K562 (cell line): Measurements from ENCODE around the gene STT3B. TPM values are rescaled to one million over a fixed set of nuclear protein-coding genes. Genes with fewer than 3 reads are reported as not detected.

Experiments used
- GTF2E2 ChIP-seq: fragments of 200-800 bp; sonication (Bioruptor generic); IDR thresholded peaks from 2 replicates; pipeline ENCODE4 v1.6.1; 2016; ENCODE audit warnings: missing genetic modification characterization, missing compliant biosample characterization
- IFI16 ChIP-seq: fragments of 250-450 bp; sonication (Bioruptor Pico); IDR thresholded peaks from 2 replicates; pipeline ENCODE4 v2.1.2; 2022; ENCODE audit warnings: mild to moderate bottlenecking, inconsistent platforms
- NELFE ChIP-seq: IDR thresholded peaks from 2 replicates; pipeline ENCODE4 v1.6.1; 2011; ENCODE audit warnings: mild to moderate bottlenecking; ENCODE audit not compliant: insufficient read depth, insufficient read length
- NR2C2 ChIP-seq, 2 experiments: fragments of 200-800 bp in 1 of 2; sonication (Bioruptor generic) in 1 of 2; sonication (generic) in 1 of 2; formaldehyde crosslinking in 1 of 2; IDR thresholded peaks; 2 replicates each; pipeline versions ENCODE4 v1.6.1 to v1.8.0; 2016 to 2022; ENCODE audit warnings: mild to moderate bottlenecking in 1 of 2, missing compliant biosample characterization in 1 of 2, missing genetic modification characterization in 1 of 2, missing genetic modification reagents in 1 of 2
- PATZ1 ChIP-seq: fragments of 250-450 bp; sonication (Bioruptor Pico); IDR thresholded peaks from 2 replicates; pipeline ENCODE4 v1.5.0; 2020; ENCODE audit warnings: mild to moderate bottlenecking, borderline replicate concordance
- PHB2 ChIP-seq: fragments of 450-650 bp; IDR thresholded peaks from 2 replicates; pipeline ENCODE4 v1.6.1; 2017; ENCODE audit warnings: low read depth
- POLR3A ChIP-seq: IDR thresholded peaks from 2 replicates; pipeline ENCODE4 v1.6.1; 2011; ENCODE audit warnings: borderline replicate concordance, mild to moderate bottlenecking, moderate library complexity; ENCODE audit not compliant: insufficient read length, insufficient read depth; ENCODE audit errors: extremely low read depth
- SIX5 ChIP-seq, 2 experiments: IDR thresholded peaks; 2 replicates each; pipeline ENCODE4 v1.6.1; 2011; ENCODE audit warnings: low read length in 2 of 2, borderline replicate concordance in 1 of 2, low read depth in 1 of 2, mild to moderate bottlenecking in 1 of 2, moderate library complexity in 1 of 2; ENCODE audit not compliant: insufficient read depth in 1 of 2
- TEAD4 ChIP-seq, 2 experiments: sonication (generic) in 1 of 2; formaldehyde crosslinking in 1 of 2; IDR thresholded peaks; 2 replicates each; pipeline versions ENCODE4 v1.6.1 to v1.8.0; 2012 to 2022; ENCODE audit warnings: borderline replicate concordance in 1 of 2, inconsistent platforms in 1 of 2, low read length in 1 of 2, mild to moderate bottlenecking in 1 of 2, missing genetic modification reagents in 1 of 2
- XRCC3 ChIP-seq: fragments of 450-650 bp; IDR thresholded peaks from 2 replicates; pipeline ENCODE4 v1.6.1; 2017; ENCODE audit warnings: mild to moderate bottlenecking, moderate library complexity
- ZNF124 ChIP-seq: sonication (generic); formaldehyde crosslinking; IDR thresholded peaks from 2 replicates; pipeline ENCODE4 v1.8.1; 2022; ENCODE audit warnings: missing genetic modification reagents
- ZNF518B ChIP-seq: fragments of 250-450 bp; sonication (Bioruptor Pico); IDR thresholded peaks from 2 replicates; pipeline ENCODE4 v1.5.0; 2021; ENCODE audit warnings: mild to moderate bottlenecking, moderate library complexity
- polyA plus RNA-seq, 8 experiments: library from polyadenylated mRNA; depleted of rRNA in 4 of 8; stranded (reverse) in 5 of 8; unstranded in 3 of 8; fragments of >200 nt; fragmentation: Nextera tagmentation in 2 of 8; fragmentation: Illumina TruSeq in 1 of 8; extraction: Ambion mirVana in 2 of 8; extraction: Trizol in 1 of 8; gene quantifications; 2 replicates each; pipeline versions ENCODE4 v1.2.1 to v1.2.3, GENCODE V29; 2011 to 2014; ENCODE audit warnings: inconsistent platforms in 1 of 8, missing spikeins in 1 of 8
- total RNA-seq, 7 experiments: library from RNA; depleted of rRNA in 6 of 7; stranded (reverse); fragments of >200 nt in 6 of 7; fragmentation: Illumina TruSeq in 2 of 7; extraction: Trizol in 2 of 7; gene quantifications; 2 replicates each; pipeline versions ENCODE4 v1.2.1 to v1.2.3, GENCODE V29; 2011 to 2021; ENCODE audit warnings: low replicate concordance in 1 of 7
- TF ChIP-seq, protein P1 (sequence below): fragments of 250-450 bp; sonication (Bioruptor Pico); IDR thresholded peaks from 2 replicates; pipeline ENCODE4 v1.4.0; 2020; ENCODE audit warnings: mild to moderate bottlenecking, moderate library complexity, borderline replicate concordance
- TF ChIP-seq, protein P2 (sequence below): fragments of 450-650 bp; IDR thresholded peaks from 2 replicates; pipeline ENCODE4 v1.6.1; 2018; ENCODE audit not compliant: partially characterized antibody

STT3B gene
- total and polyA plus RNA-seq, 9 of the 15 experiments (the other 6 are each of a cell fraction or from before 2014, with no cell fraction given) = 22.4 to 147 (median 100) TPM

DNA sequence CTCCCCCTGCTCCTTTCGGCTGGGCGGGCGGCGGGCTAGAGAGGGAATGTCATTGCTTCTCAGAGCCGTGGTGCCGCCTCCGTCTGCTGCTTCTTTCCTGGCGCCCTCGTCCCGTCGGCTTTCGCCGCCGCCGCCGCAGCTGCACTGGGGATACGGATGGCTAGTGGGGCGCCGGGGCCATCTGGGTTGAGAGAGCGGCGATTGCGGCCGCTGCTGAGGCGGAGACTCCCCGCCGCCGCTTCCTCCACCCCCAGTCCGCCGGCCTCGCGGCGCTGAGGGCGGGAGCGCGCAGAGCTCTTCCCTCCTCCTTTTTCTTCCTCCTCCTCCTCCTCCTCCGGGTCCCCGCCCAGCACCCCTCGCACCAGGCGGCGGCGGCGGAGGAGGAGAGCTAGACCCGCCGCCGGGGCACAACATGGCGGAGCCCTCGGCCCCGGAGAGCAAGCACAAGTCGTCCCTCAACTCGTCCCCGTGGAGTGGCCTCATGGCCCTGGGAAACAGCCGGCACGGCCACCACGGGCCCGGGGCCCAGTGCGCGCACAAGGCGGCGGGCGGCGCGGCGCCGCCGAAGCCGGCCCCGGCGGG, at the start of gene STT3B (continued):
- TF ChIP-seq NR2C2 (CRISPR knock-in tag; IDR thresholded peaks at IDR 0.05) (no peak; the same call in 1 of the 2 replicates), NR2C2 (tag; IDR thresholded peaks at IDR 0.05) (0 out of 2 replicates have a peak, but pooled peaks have one; percentile 9), PHB2 (no peak), GTF2E2 (tag) (peak; percentile 69; the same call in 1 of the 2 replicates), PATZ1 (CRISPR knock-in tag) (no peak), NELFE (no peak), XRCC3 (no peak), ZNF518B (CRISPR knock-in tag) (no peak), ZNF124 (no peak), IFI16 (CRISPR knock-in tag) (no peak), POLR3A (no peak), SIX5 (IDR thresholded peaks at IDR 0.05; ENCODE audit: borderline replicate concordance in 1 of 2, insufficient read depth in 1 of 2, low read depth in 1 of 2, low read length in 2 of 2) (no peak), TEAD4 (IDR thresholded peaks at IDR 0.05; ENCODE audit: low read length) (no peak), TEAD4 (CRISPR knock-in tag; IDR thresholded peaks at IDR 0.05; ENCODE audit: borderline replicate concordance) (no peak)
- TF ChIP-seq, protein P1, sequence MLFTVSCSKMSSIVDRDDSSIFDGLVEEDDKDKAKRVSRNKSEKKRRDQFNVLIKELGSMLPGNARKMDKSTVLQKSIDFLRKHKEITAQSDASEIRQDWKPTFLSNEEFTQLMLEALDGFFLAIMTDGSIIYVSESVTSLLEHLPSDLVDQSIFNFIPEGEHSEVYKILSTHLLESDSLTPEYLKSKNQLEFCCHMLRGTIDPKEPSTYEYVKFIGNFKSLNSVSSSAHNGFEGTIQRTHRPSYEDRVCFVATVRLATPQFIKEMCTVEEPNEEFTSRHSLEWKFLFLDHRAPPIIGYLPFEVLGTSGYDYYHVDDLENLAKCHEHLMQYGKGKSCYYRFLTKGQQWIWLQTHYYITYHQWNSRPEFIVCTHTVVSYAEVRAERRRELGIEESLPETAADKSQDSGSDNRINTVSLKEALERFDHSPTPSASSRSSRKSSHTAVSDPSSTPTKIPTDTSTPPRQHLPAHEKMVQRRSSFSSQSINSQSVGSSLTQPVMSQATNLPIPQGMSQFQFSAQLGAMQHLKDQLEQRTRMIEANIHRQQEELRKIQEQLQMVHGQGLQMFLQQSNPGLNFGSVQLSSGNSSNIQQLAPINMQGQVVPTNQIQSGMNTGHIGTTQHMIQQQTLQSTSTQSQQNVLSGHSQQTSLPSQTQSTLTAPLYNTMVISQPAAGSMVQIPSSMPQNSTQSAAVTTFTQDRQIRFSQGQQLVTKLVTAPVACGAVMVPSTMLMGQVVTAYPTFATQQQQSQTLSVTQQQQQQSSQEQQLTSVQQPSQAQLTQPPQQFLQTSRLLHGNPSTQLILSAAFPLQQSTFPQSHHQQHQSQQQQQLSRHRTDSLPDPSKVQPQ = no peak
- TF ChIP-seq, protein P2, sequence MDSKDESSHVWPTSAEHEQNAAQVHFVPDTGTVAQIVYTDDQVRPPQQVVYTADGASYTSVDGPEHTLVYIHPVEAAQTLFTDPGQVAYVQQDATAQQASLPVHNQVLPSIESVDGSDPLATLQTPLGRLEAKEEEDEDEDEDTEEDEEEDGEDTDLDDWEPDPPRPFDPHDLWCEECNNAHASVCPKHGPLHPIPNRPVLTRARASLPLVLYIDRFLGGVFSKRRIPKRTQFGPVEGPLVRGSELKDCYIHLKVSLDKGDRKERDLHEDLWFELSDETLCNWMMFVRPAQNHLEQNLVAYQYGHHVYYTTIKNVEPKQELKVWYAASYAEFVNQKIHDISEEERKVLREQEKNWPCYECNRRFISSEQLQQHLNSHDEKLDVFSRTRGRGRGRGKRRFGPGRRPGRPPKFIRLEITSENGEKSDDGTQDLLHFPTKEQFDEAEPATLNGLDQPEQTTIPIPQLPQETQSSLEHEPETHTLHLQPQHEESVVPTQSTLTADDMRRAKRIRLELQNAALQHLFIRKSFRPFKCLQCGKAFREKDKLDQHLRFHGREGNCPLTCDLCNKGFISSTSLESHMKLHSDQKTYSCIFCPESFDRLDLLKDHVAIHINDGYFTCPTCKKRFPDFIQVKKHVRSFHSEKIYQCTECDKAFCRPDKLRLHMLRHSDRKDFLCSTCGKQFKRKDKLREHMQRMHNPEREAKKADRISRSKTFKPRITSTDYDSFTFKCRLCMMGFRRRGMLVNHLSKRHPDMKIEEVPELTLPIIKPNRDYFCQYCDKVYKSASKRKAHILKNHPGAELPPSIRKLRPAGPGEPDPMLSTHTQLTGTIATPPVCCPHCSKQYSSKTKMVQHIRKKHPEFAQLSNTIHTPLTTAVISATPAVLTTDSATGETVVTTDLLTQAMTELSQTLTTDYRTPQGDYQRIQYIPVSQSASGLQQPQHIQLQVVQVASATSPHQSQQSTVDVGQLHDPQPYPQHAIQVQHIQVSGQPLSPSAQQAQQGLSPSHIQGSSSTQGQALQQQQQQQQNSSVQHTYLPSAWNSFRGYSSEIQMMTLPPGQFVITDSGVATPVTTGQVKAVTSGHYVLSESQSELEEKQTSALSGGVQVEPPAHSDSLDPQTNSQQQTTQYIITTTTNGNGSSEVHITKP = no peak
